22Rv1 (cell line): ENCODE measurements around the gene KDM4B.

Experiments used
- ZFX ChIP-seq: fragments of 450-650 bp; IDR thresholded peaks from 2 replicates; pipeline ENCODE4 v1.6.1; 2017; ENCODE audit warnings: antibody characterized with exemption, borderline replicate concordance
- TF ChIP-seq, protein P1 (sequence below): fragments of 450-650 bp; IDR thresholded peaks from 2 replicates; pipeline ENCODE4 v1.5.1; 2017; ENCODE audit warnings: mild to moderate bottlenecking

DNA sequence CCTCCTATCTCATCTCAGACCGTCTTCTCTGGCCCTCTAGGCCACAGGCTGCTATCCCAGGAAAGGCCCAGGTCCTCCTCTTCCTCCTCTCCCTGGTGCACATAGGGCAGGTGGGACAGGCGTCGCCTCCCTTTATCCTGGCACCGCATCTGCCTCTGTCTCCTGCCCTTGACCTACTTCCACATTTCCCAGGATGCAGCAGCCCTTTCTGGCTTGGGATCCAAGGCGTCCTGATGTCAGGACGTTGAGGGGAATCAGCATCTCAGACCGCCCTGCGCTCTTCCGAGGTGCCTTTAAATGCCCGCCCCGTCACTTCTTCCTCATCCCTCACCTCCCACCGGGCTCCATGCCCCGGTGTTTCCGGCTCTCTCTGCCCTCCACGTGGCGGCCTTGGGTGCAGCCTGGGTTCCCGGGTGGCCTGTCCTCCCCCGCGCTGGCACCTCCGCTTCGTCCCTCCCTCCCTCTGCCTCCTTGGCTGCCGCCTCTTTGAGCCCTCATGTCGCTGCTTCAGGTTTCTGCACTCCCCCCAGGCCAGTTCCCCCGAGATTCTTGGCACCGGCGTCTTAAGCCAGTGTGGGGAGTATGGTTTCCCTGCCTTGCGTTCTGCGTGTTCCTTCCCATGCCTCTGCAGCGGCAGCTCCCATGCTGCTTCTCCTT lies 66.3 kb downstream of the KDM4B start:
- TF ChIP-seq, protein P1, sequence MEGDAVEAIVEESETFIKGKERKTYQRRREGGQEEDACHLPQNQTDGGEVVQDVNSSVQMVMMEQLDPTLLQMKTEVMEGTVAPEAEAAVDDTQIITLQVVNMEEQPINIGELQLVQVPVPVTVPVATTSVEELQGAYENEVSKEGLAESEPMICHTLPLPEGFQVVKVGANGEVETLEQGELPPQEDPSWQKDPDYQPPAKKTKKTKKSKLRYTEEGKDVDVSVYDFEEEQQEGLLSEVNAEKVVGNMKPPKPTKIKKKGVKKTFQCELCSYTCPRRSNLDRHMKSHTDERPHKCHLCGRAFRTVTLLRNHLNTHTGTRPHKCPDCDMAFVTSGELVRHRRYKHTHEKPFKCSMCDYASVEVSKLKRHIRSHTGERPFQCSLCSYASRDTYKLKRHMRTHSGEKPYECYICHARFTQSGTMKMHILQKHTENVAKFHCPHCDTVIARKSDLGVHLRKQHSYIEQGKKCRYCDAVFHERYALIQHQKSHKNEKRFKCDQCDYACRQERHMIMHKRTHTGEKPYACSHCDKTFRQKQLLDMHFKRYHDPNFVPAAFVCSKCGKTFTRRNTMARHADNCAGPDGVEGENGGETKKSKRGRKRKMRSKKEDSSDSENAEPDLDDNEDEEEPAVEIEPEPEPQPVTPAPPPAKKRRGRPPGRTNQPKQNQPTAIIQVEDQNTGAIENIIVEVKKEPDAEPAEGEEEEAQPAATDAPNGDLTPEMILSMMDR: no peak
- TF ChIP-seq ZFX: no peak
